Nephron (organoid): Measurements from ENCODE around the gene ISM2.

ENCODE experiments used
- H3K27ac Mint-ChIP-seq, 3 experiments: 2 replicates each; pipeline ENCODE4 v1.8.0; 2020; ENCODE audit warnings: mixed read lengths in 3 of 3, mild to moderate bottlenecking in 2 of 3, moderate library complexity in 1 of 3
- H3K27me3 Mint-ChIP-seq: 2 replicates; pipeline ENCODE4 v1.8.0; 2021; ENCODE audit warnings: low read depth, mild to moderate bottlenecking, moderate library complexity, mixed read lengths
- H3K36me3 Mint-ChIP-seq: 2 replicates; pipeline ENCODE4 v1.8.0; 2020; ENCODE audit warnings: low read depth, mixed read lengths
- H3K4me1 Mint-ChIP-seq: 2 replicates; pipeline ENCODE4 v1.8.0; 2020; ENCODE audit warnings: mixed read lengths
- H3K4me3 Mint-ChIP-seq, 3 experiments: 2 replicates each; pipeline ENCODE4 v1.8.0; 2020; ENCODE audit warnings: mild to moderate bottlenecking in 3 of 3, mixed read lengths in 3 of 3, moderate library complexity in 2 of 3
- H3K9me3 Mint-ChIP-seq: 2 replicates; pipeline ENCODE4 v1.8.0; 2020; ENCODE audit warnings: mixed read lengths
- CTCF ChIP-seq, 3 experiments: fragments of 200-600 bp; sonication (generic); IDR thresholded peaks; one replicate each; pipeline ENCODE4 v1.5.0; 2021; ENCODE audit warnings: antibody characterized with exemption in 3 of 3; ENCODE audit not compliant: unreplicated experiment in 3 of 3

Gene ISM2

GRCh38 chr14:77489041-77489440 lies 9.6 kb downstream of the ISM2 start:
- Mint-ChIP-seq H3K27me3 (no peaks in the 10 kb centered on the region), H3K36me3 (no peaks in the 10 kb centered on the region), H3K4me1 (no peaks in the 10 kb centered on the region), H3K27ac (peak overlapping the region in 1 of 3 experiments; percentile 87), H3K9me3 (no peaks in the 10 kb centered on the region), H3K4me3 (no peak overlapping the region)
- TF ChIP-seq CTCF (IDR thresholded peaks at IDR 0.05; ENCODE audit: unreplicated experiment in 3 of 3): no peak

GRCh38 chr14:77488558-77488957 lies 10.1 kb downstream of the ISM2 start:
- Mint-ChIP-seq H3K36me3 (no peaks in the 10 kb centered on the region), H3K4me3 (no peak overlapping the region), H3K9me3 (no peaks in the 10 kb centered on the region), H3K27me3 (no peaks in the 10 kb centered on the region), H3K4me1 (peaks cover 4% of the 10 kb centered on the region), H3K27ac (peak overlapping the region in 1 of 3 experiments; percentile 87)
- TF ChIP-seq CTCF (IDR thresholded peaks at IDR 0.05; ENCODE audit: unreplicated experiment in 3 of 3): no peak

GRCh38 chr14:77485901-77486678 lies 12.5 kb downstream of the ISM2 start:
- Mint-ChIP-seq H3K4me1 (peaks cover 6% of the 10 kb centered on the region), H3K4me3 (no peak overlapping the region), H3K9me3 (no peaks in the 10 kb centered on the region), H3K36me3 (no peaks in the 10 kb centered on the region), H3K27ac (peak overlapping the region in 1 of 3 experiments; percentile 93), H3K27me3 (no peaks in the 10 kb centered on the region)
- no peak for TF ChIP-seq CTCF (IDR thresholded peaks at IDR 0.05; ENCODE audit: unreplicated experiment in 3 of 3)

- no peaks in the 10 kb centered on the region for H3K9me3 Mint-ChIP-seq
- no peak overlapping the region for H3K4me3 Mint-ChIP-seq
- H3K36me3 Mint-ChIP-seq: no peaks in the 10 kb centered on the region
- no peak for TF ChIP-seq CTCF (IDR thresholded peaks at IDR 0.05; ENCODE audit: unreplicated experiment in 3 of 3)
- peak overlapping the region in 1 of 3 experiments; percentile 93 for H3K27ac Mint-ChIP-seq
- peaks cover 6% of the 10 kb centered on the region for H3K4me1 Mint-ChIP-seq
- no peaks in the 10 kb centered on the region for H3K27me3 Mint-ChIP-seq
Measured at GRCh38 chr14:77485256-77485655, 13.4 kb downstream of the ISM2 start.

- no peak overlapping the region for H3K27ac Mint-ChIP-seq
- H3K9me3 Mint-ChIP-seq: no peaks in the 10 kb centered on the region
- no peaks in the 10 kb centered on the region for H3K36me3 Mint-ChIP-seq
- H3K27me3 Mint-ChIP-seq: no peaks in the 10 kb centered on the region
- peaks cover 6% of the 10 kb centered on the region for H3K4me1 Mint-ChIP-seq
- no peak for TF ChIP-seq CTCF (IDR thresholded peaks at IDR 0.05; ENCODE audit: unreplicated experiment in 3 of 3)
- H3K4me3 Mint-ChIP-seq: no peak overlapping the region
Measured at GRCh38 chr14:77482422-77482821, 16.2 kb downstream of the ISM2 start.

- TF ChIP-seq CTCF (IDR thresholded peaks at IDR 0.05; ENCODE audit: unreplicated experiment in 3 of 3): no peak
Measured at GRCh38 chr14:77478796-77479195, 19.8 kb downstream of the ISM2 start.

More at GRCh38 chr14:77478796-77479195, 19.8 kb downstream of the ISM2 start:
- Mint-ChIP-seq H3K9me3 (no peaks in the 10 kb centered on the region), H3K4me1 (peaks cover 4% of the 10 kb centered on the region), H3K27ac (no peak overlapping the region), H3K4me3 (no peak overlapping the region), H3K27me3 (peaks cover 5% of the 10 kb centered on the region), H3K36me3 (no peaks in the 10 kb centered on the region)
